ENCODE data around the gene C5orf58.

C5orf58 gene

GRCh38 chr5:170261528-170262043, 28.8 kb downstream of the C5orf58 start:
- DNase-seq: no peak

DNA sequence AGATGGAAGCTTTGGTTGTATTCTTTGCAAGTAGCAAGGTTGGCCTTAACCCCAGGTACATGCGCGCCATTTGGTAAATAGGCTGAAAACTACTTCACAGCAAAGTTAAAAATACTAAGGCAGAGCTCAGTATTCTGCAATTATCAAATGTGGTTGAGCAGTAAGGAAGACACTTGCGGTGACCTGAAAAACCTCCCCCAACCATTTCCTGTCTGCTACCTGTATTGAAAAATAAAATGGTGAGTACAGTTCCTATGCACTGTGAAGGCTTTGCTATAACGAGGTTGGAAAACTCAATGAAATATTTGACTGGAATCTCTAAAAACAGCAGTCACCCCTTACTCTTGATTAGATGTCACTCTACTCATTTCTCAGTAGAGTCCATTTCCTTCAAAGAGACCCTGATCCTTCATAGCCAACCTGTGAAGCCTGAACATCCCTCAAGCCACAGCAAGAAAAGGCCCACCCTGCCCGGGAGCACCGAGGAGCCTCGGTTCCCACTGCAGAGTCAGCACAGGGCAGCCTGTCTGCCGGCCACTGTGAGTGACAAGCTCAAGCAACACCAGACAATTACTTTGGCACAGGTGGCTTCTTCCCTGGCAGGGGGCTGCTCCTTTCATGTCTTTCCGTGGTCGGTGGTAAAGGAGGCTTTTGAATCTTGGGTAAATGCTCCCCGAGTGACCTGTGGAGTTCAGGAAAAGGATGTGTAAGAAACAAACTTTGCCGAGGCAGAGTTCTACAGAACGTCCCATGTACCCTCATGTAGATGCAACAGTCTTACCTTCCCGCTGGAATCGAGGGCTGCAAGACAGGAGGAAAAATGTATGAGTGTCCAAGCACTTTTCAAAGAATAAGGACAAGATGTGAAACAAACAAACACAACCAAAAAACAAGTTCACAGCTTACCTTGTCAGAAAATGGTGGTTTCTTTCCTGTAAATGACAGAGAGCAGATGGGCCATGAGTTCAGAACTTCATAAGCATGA, 29.6 kb downstream of the C5orf58 start:
- DNase-seq: no peak

DNA sequence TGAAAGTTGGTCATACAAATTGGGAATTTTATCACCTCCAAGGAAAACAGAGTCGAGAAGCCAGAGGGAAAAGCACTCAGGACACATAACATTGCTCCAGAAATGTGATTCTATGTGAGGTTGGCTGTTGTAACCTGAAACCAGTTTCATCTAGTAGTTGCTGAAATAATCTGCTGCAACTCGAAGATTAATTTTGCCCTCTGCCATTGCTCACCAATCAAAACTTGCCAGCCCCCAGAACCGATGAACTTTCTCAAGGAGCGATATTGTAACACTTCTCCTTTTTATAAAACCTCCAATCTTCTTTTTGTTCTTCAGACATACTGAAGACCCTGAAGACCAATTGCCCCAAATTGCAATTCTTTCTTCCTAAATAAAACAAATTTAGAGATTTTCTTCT, 31.1 kb downstream of the C5orf58 start:
- DNase-seq: no peak

DNA sequence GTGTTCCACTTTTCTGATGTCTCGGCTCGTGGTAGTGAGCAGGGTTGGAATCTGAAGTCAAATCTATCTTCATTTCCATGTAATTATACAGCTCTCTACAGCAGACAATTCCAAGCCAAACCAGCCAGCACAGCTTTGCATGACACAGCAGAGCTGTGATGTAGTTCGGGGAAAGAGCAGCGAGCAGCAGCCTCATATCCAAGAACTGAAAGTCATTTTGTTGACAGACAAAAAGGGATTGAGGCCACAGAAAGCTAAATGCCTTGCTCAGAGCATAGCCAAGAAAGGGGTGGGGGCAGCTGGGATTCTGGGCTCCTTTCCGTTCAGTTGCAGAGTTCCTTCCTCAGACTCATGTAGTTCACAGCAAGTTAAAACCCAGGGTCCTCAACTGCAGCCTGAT, 32.7 kb downstream of the C5orf58 start:
- DNase-seq: no peak

DNA sequence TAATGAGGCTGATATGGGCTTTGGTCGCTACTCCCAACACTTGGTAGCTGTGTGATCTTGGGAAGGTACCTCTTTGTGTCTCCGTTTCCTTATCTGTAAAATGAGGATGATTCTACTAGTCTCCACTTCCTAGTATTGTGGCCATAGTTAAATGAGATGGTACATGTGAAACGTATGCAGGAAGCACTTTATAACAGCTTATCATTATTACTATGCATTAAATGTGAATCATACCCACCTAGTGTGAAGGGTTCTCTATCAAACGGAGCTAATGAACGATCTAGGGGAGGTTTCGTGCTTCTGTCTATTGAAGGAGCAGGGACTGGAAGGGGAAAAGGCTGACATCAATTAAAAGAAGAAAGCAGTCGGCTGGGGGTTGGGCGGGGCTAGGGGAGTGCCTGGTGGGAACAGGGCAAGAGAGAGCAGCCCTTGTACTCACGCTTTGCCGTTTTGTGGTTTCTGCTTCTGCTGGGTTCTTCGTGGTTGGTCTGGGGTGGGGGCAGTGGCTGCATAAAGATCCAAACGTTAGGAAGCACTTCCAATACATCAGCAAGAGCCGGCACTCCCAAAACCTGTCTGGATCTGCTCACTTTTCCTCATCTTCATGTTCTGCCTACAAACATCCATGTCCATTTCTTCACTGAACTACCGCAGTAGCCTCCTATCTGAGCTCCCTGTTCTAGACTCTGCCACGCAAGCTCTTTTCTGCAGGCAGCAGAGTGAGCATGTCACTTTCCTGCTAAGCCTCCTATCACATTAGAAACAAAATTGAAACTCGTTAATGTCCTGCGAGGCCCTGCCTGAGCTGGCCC, 34.0 kb downstream of the C5orf58 start:
- no peak for DNase-seq

GRCh38 chr5:170267431-170268152, 34.8 kb downstream of the C5orf58 start:
- peak; percentile 89 for DNase-seq

- DNase-seq: no peak
Observed at GRCh38 chr5:170268153-170268689, 35.4 kb downstream of the C5orf58 start.

DNA sequence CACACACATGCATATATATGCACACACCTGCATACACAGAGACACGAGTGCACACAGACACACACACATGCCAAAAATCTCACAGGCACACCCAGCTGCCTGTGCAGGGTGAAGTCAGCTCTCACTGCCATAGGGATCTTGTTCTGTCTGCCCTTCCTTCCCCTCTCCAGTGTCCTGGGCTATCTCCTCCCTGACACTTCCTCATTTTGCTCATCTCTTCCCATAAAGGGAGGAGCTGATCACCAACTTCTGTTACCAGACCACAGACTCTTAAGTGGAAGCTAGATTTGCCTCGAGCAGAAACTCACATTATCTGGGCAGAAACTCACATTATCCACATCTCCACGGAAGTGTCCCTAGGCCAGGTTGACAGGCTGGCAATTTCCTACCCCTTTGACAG, 36.1 kb downstream of the C5orf58 start:
- DNase-seq: no peak

- no peak for DNase-seq
Observed at GRCh38 chr5:170269579-170269978, 36.8 kb downstream of the C5orf58 start.

DNA sequence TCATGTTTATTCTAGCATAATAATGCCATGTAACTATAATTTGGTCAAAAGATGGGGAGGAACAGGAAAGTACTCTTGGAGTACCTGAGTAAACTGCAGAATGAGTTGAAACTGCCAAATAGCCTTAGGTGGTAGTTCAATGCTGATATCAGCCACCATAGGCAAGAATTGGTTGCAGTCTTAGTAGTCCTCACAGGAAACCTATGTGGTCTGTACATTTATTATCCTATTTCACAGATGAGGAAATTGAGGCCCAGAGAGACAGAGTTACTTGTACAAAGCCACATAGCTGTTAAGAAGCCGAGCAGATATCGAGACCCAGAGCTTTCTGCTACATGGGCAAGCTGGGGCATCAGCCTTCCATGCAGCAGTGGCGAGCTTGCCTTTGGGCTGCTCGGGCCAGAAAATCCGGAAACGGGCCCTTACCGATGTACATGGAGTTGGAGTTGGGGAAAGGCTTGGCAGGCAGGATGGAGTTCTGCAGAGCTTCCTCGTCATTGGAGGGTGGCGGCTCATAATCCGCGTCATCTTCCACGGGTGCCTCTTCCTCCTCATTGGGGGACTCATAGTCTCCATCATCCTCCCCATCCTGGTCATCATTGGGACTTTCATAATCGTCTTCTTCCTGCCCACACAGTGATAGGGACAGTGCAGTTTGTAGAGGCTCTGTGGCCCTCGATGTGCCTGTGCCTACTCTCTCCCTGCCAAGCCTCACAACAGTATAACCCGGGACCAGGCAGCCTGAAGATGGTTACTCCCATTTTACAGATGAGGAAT, 37.7 kb downstream of the C5orf58 start:
- DNase-seq: peak; percentile 52

- peak; percentile 73 for DNase-seq
Observed at GRCh38 chr5:170273968-170274710, 41.4 kb downstream of the C5orf58 start.

DNA sequence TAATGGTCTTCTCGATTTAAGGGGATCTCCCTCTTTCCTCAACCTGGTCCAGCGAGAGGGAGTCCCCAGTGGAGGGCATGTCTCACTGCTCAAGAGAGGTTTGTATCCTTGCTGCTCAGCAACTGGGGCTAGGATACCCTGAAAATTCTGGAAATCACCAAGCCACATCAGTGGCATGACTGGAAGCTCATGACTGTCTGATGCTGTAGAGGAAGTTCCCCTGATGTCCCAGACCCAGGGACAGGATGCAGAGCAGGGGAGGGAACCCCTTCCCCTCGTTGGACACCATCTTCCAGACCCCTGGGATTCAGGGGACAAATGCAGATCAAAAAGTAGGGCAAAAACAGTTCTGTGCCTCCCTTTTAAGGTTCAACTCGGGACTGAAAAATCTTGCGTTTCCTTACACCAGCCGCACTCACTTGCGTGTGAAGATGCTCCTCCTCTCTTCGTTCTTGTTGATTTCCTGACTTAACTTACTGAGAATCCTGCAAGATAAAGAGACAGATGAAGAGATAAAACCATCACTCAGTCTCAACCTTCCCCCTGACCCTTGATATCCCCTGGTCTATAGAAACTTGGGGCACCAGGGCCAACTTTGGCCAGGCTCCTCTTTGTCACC, 42.7 kb downstream of the C5orf58 start:
- peak; percentile 50 for DNase-seq

GRCh38 chr5:170276140-170276539, 43.4 kb downstream of the C5orf58 start:
- DNase-seq: peak; percentile 52

- peak; percentile 57 for DNase-seq
Observed at GRCh38 chr5:170277867-170278281, 45.1 kb downstream of the C5orf58 start.

- peak; percentile 90 for DNase-seq
Observed at GRCh38 chr5:170278611-170279458, 46.0 kb downstream of the C5orf58 start.

DNA sequence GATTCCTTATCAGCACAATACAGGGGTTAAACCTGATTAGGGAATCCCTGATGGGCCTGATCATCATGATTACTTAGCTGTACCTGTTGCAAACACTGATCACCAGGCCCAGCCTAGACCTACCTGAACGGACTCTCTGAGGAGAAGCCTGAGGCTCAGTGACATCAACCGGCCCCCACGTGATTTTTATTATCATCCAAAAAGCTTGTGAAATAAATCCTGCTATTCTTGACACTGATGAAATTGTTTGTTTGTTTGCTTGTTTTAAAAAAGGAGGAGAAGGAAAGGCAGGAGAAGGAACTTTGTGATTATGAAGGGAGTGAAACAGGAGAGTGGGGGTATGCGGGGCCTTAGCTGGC, 46.7 kb downstream of the C5orf58 start:
- DNase-seq: no peak

DNA sequence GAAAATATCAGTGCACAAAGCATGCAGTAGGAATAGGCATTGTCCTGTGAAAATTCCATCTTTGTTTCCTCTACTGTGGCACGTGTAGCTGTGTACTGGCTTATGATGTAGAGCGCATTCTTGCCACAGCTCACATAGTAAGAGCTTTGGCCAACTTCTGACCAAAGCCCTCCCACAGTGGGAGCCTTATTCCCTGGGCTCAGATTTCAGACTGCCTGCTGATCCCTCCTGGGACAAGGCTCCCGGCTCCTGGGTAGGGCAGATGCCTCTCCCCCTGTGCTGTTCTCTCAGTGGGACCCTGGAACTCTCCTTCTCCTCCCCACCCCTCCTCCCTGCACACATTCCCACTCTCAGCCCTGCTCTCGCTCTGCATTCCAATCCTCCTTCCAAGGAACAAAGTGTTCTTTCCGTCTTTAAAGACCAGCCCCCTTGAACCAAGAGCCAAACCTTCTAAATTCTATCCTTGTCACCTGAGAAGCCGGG, 47.3 kb downstream of the C5orf58 start:
- peak; percentile 50 for DNase-seq

DNA sequence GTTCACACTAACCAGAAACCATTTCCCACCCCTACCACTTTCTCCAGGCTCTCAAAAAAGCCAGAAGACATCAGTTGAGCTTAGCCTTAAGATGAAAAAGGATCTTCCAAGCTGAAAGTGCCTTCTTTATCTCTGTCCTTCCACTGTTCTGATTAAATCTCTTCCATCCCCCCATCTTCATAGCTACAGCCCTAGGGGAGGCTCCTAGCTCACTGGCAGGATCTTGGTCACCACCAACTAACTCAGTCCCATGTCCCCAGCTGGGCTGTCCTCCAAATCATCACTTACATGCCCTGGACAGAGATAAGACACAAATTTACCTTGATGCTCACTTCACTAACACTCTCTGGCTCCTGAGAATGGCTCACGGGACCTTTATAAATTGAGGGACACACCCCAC, 50.5 kb downstream of the C5orf58 start:
- no peak for DNase-seq

GRCh38 chr5:170284231-170284630, 51.4 kb downstream of the C5orf58 start:
- no peak for DNase-seq

All from activated CD8-positive, alpha-beta memory T cell treated with anti-CD3 and anti-CD28 coated beads, Interleukin-2, amount 50 U/mL, for 48 hours (primary cell).